ENCODE results near the gene TAF11.

TAF11 gene

DNA sequence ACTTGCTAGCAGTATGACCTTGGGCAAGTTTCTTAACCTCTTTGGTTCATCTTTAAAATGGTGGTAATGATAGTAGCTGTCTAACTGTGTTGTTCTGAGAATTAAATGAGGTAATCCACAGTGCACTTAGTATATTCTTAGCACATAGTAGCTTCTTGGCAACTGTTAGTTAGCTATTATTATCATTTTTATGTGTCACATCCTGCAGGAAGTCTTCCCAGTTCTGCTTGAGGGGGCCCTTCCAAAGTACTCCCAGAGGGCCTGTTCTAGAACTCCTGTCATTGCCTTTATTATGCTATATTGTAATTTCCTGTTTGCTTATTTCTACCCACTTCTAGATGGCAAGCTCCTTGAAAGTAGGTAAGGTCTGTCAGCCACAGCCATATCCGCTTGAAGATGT lies 31.8 kb upstream of the TAF11 start:
- DNase-seq (ENCODE audit: extremely low read depth, insufficient read length), result no peak
- no peaks in the 10 kb centered on the region for H3K36me3 ChIP-seq (ENCODE audit: control insufficient read depth, insufficient read depth, low read length)
- no peaks in the 10 kb centered on the region for H3K27me3 ChIP-seq (replicated peaks; ENCODE audit: control insufficient read depth, insufficient read depth, low read length)
- TF ChIP-seq, protein P1, sequence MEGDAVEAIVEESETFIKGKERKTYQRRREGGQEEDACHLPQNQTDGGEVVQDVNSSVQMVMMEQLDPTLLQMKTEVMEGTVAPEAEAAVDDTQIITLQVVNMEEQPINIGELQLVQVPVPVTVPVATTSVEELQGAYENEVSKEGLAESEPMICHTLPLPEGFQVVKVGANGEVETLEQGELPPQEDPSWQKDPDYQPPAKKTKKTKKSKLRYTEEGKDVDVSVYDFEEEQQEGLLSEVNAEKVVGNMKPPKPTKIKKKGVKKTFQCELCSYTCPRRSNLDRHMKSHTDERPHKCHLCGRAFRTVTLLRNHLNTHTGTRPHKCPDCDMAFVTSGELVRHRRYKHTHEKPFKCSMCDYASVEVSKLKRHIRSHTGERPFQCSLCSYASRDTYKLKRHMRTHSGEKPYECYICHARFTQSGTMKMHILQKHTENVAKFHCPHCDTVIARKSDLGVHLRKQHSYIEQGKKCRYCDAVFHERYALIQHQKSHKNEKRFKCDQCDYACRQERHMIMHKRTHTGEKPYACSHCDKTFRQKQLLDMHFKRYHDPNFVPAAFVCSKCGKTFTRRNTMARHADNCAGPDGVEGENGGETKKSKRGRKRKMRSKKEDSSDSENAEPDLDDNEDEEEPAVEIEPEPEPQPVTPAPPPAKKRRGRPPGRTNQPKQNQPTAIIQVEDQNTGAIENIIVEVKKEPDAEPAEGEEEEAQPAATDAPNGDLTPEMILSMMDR (IDR thresholded peaks at IDR 0.05; ENCODE audit: insufficient read depth, low read length, poor library complexity, severe bottlenecking), result no peak
- H3K4me3 ChIP-seq (replicated peaks; ENCODE audit: low read depth, low read length), result no peak overlapping the region

DNA sequence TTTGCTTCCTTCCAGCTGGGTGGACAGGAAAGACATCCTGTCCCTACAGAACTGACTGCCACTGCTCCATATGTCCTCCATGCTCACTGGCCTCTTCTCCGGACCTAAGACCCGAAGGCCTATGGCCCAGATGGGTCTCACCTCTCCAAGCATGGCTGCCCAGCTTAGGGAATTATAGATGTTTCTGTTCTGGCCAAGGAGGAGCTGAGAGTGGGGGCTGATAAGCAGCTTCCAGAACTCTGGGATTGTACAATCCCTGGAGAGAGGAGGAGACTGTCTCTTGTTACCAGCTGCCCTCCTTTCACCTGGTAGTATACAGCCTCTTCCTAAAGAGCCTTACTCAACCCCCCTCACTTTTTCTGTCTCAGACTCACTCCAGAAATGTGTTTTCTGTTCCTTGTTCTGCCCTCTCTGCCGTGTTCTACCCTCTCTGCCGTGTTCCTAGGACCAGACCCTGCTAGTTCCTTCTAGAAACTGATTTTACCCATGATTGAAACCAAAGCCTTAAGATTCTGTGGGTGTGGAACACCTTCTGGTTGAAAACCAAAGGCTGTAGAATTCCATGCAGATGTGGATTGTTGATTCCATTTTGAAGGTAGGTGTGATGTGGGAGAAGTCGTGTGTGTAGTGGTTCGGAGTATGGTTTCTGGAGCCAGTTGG lies 29.9 kb upstream of the TAF11 start:
- Histone ChIP-seq H3K27me3 (replicated peaks; ENCODE audit: control insufficient read depth, insufficient read depth, low read length) (no peaks in the 10 kb centered on the region), H3K36me3 (ENCODE audit: control insufficient read depth, insufficient read depth, low read length) (no peaks in the 10 kb centered on the region), H3K4me3 (replicated peaks; ENCODE audit: low read depth, low read length) (no peak overlapping the region)
- TF ChIP-seq, protein P1 (IDR thresholded peaks at IDR 0.05; ENCODE audit: insufficient read depth, low read length, poor library complexity, severe bottlenecking), result no peak
- DNase-seq (ENCODE audit: extremely low read depth, insufficient read length), result no peak

DNA sequence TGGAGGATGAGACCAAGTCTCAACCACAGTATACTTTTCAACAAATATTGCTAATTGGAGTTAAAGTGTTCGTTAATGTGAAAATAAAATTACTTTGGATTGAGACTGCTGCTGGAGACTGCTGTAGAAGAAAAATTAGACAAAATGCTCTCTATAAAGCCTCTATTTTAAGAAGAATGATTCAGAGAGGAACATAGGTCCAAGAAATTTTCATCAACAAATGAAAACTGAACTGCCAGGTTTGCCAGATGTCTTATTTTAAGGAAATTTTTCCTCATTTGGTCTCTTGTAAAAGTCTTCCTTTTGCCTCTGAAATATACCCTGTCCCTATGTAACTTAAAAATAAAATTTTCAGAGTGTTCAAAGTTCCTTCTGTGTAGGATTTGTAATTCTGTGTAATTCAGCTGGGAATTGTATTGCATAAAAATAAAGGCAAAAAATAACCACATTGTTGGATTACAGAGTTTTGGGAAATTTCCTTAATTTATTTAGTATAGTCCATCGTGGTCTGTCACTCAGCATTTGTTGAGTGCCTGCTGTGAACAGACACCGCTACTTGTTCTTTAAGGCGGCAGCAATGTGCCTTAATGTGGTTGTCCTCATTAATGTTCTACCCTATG lies 28.6 kb upstream of the TAF11 start:
- TF ChIP-seq, protein P1 (IDR thresholded peaks at IDR 0.05; ENCODE audit: insufficient read depth, low read length, poor library complexity, severe bottlenecking), result no peak
- no peak overlapping the region for H3K4me3 ChIP-seq (replicated peaks; ENCODE audit: low read depth, low read length)
- no peaks in the 10 kb centered on the region for H3K36me3 ChIP-seq (ENCODE audit: control insufficient read depth, insufficient read depth, low read length)
- H3K27me3 ChIP-seq (replicated peaks; ENCODE audit: control insufficient read depth, insufficient read depth, low read length), result no peaks in the 10 kb centered on the region
- DNase-seq (ENCODE audit: extremely low read depth, insufficient read length), result no peak

DNA sequence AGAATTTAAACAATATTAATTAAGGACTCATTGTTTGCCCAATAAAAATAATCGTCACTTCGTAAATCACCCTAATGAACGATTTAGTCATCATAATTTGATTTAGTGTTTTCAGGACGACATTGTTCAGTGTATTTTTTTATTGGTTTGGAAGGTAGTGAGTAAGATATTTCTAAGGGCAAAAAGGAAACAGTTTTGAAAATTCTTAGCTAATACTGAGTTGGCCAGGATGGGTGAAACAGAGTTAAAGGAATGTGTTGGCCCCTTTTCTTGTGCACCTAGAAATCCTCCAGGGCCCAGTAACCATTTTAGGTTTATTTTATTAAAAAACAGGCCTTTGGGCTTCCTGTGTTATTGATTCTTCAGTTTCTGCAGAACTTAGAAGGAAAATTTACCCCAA lies 26.5 kb upstream of the TAF11 start:
- H3K36me3 ChIP-seq (ENCODE audit: control insufficient read depth, insufficient read depth, low read length), result no peaks in the 10 kb centered on the region
- no peak for DNase-seq (ENCODE audit: extremely low read depth, insufficient read length)
- TF ChIP-seq, protein P1 (IDR thresholded peaks at IDR 0.05; ENCODE audit: insufficient read depth, low read length, poor library complexity, severe bottlenecking), result no peak

DNA sequence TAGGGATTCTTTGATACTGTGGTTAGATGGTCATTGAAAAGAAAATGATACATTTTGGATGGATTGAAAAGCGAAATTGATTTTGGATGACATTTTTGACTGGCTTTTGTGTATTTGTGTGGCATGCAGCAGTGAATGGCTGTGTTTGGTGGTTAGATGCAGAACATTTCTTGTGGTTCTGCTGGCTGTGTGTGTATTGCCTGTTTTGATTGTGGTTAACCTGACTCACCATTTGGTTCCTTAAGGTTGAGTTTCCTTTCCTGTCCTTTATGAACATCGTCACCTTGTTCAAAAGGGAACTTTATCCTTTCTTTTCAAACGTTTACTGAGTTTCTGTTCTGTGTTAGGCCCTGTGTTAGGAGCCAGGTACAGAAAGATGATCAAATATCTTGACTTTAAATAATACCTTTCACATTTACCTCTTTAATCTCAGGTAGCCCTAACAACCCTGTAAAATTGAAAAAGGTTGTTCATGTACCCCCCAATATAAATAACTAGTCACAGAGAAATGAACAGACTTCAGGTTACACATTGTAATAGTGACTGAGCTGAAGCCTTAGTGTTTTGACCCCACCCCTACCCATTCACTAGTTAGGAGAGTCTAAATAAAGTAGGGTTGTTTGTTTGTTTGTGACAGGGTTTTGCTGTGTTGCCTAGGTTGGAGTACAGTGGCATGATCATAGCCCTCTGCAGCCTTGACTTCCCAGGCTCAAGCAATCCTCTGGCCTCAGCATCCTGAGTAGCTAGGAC lies 25.0 kb upstream of the TAF11 start:
- Histone ChIP-seq H3K36me3 (ENCODE audit: control insufficient read depth, insufficient read depth, low read length) (no peaks in the 10 kb centered on the region), H3K4me3 (replicated peaks; ENCODE audit: low read depth, low read length) (no peak overlapping the region), H3K27me3 (replicated peaks; ENCODE audit: control insufficient read depth, insufficient read depth, low read length) (no peaks in the 10 kb centered on the region)
- TF ChIP-seq, protein P1 (IDR thresholded peaks at IDR 0.05; ENCODE audit: insufficient read depth, low read length, poor library complexity, severe bottlenecking), result no peak
- no peak for DNase-seq (ENCODE audit: extremely low read depth, insufficient read length)

More for the DNA sequence above, 26.5 kb upstream of the TAF11 start:
- Histone ChIP-seq H3K27me3 (replicated peaks; ENCODE audit: control insufficient read depth, insufficient read depth, low read length) (no peaks in the 10 kb centered on the region), H3K4me3 (replicated peaks; ENCODE audit: low read depth, low read length) (no peak overlapping the region)

Measured in GM06990 (cell line).